Left renal cortex interstitium (tissue), 4 donors: ENCODE data around the gene FNIP2. TPM values are rescaled to one million over a fixed set of nuclear protein-coding genes. Genes with fewer than 3 reads are reported as not detected.
A peak's percentile ranks its signal among the peaks of the same experiment; 100 is the strongest.
"Not testable (repeated sequence)": the region's sequence is repeated elsewhere in the genome, so short reads cannot be mapped to it uniquely, and the experiment has no call there.

ENCODE experiments used
- DNase-seq, 4 donors: peaks; one replicate each; pipeline ENCODE4 v3.0.0-alpha.2; 2013; ENCODE audit warnings: low read depth in 4 of 4, low spot score in 2 of 4, missing footprints in 1 of 4
- polyA plus RNA-seq, 4 donors: library from polyadenylated mRNA; unstranded; fragments of 120-200 nt; gene quantifications; one replicate each; pipeline ENCODE4 v1.2.1, GENCODE V29; 2013; ENCODE audit not compliant: insufficient read length in 4 of 4

FNIP2 gene
- polyA plus RNA-seq = 10 to 100 TPM; 43.9 to 49.2 (median 46.0) TPM

GRCh38 chr4:158768555-158769174, at the start of gene FNIP2:
Gene FNIP2, plus strand, starts transcription at chr4:158769026. Its CDS starts 187 bp downstream, at chr4:158769213.
- peak in 2 of 4 donors; percentile 63 to 69 for DNase-seq

GRCh38 chr4:158721680-158722079, 47.1 kb upstream of the FNIP2 start:
- no peak for DNase-seq

GRCh38 chr4:158722291-158722916, 46.4 kb upstream of the FNIP2 start:
- peak in 3 of 4 donors; percentile 15 to 47 (median 29) for DNase-seq

- DNase-seq = peak; percentile 69 to 83 (median 78)
These were observed 45.7 kb upstream of the FNIP2 start, which contains the start of gene PPID for GRCh38 chr4:158722917-158723793. Gene PPID, minus strand, starts transcription at chr4:158723396. Its CDS starts 108 bp downstream, at chr4:158723288.

- DNase-seq = no peak
These were observed 44.2 kb upstream of the FNIP2 start for GRCh38 chr4:158724637-158725036.

GRCh38 chr4:158726633-158727032, 42.2 kb upstream of the FNIP2 start:
- DNase-seq = no peak

GRCh38 chr4:158728236-158728635, 40.6 kb upstream of the FNIP2 start:
- DNase-seq = no peak

GRCh38 chr4:158729716-158730559, 38.9 kb upstream of the FNIP2 start:
- DNase-seq = peak in 3 of 4 donors; percentile 9 to 46 (median 11)

GRCh38 chr4:158738866-158739265, 30.0 kb upstream of the FNIP2 start:
- DNase-seq = no peak

GRCh38 chr4:158739600-158739999, 29.2 kb upstream of the FNIP2 start:
- no peak for DNase-seq

- DNase-seq = no peak
These were observed 27.4 kb upstream of the FNIP2 start for GRCh38 chr4:158741326-158742021.

GRCh38 chr4:158746537-158746936, 22.3 kb upstream of the FNIP2 start:
- DNase-seq = not testable (repeated sequence)

- DNase-seq = no peak
These were observed 18.4 kb upstream of the FNIP2 start for GRCh38 chr4:158750379-158750778.

- DNase-seq = no peak
These were observed 14.2 kb upstream of the FNIP2 start for GRCh38 chr4:158754385-158755180.

- not testable (repeated sequence) for DNase-seq
These were observed 13.0 kb upstream of the FNIP2 start for GRCh38 chr4:158755819-158756218.

GRCh38 chr4:158756588-158756987, 12.2 kb upstream of the FNIP2 start:
- DNase-seq = no peak

GRCh38 chr4:158758142-158758541, 10.7 kb upstream of the FNIP2 start:
- no peak for DNase-seq

GRCh38 chr4:158758703-158759102, 10.1 kb upstream of the FNIP2 start:
- DNase-seq = no peak

GRCh38 chr4:158759539-158759938, 9.3 kb upstream of the FNIP2 start:
- DNase-seq = not testable (repeated sequence)
